SK-N-MC (cell line): ENCODE measurements around the gene PLEKHA7.

Experiments
- DNase-seq: peaks from one replicate; pipeline ENCODE4 v3.0.0-alpha.2; 2011; ENCODE audit warnings: low read depth, low spot score
- H3K27ac ChIP-seq: fragments of 200-600 bp; sonication (generic); 2 replicates; pipeline ENCODE4 v1.5.1; 2016; ENCODE audit warnings: mixed run types
- H3K36me3 ChIP-seq: fragments of 200-600 bp; sonication (generic); 2 replicates; pipeline ENCODE4 v1.6.1; 2017; ENCODE audit warnings: antibody characterized with exemption, low read length, mixed read lengths; ENCODE audit not compliant: insufficient read depth
- H3K4me3 ChIP-seq: fragments of 200-600 bp; sonication (generic); 2 replicates; pipeline ENCODE4 v1.5.1; 2016
- H3K9ac ChIP-seq: fragments of 200-600 bp; sonication (generic); 2 replicates; pipeline ENCODE4 v1.8.0; 2017; ENCODE audit warnings: mixed run types, mixed read lengths; ENCODE audit not compliant: insufficient read length
- H3K9me3 ChIP-seq: fragments of 200-600 bp; sonication (generic); 2 replicates; pipeline ENCODE4 v1.6.1; 2017; ENCODE audit warnings: low read depth, mild to moderate bottlenecking, antibody characterized with exemption, low read length, moderate library complexity, mixed read lengths
- EZH2 ChIP-seq: fragments of 200-600 bp; sonication (generic); IDR thresholded peaks from one replicate; pipeline ENCODE4 v1.6.1; 2017; ENCODE audit warnings: antibody characterized with exemption
- FOXP2 ChIP-seq: optimal IDR thresholded peaks from 2 replicates; pipeline ENCODE3; 2011; ENCODE audit warnings: mild to moderate bottlenecking, moderate library complexity; ENCODE audit not compliant: insufficient read depth; ENCODE audit errors: extremely low read length, control extremely low read depth
- POLR2AphosphoS5 ChIP-seq: IDR thresholded peaks from 2 replicates; pipeline ENCODE4 v1.6.1; 2012; ENCODE audit warnings: mild to moderate bottlenecking, low read depth, low read length, borderline replicate concordance

The PLEKHA7 gene

DNA sequence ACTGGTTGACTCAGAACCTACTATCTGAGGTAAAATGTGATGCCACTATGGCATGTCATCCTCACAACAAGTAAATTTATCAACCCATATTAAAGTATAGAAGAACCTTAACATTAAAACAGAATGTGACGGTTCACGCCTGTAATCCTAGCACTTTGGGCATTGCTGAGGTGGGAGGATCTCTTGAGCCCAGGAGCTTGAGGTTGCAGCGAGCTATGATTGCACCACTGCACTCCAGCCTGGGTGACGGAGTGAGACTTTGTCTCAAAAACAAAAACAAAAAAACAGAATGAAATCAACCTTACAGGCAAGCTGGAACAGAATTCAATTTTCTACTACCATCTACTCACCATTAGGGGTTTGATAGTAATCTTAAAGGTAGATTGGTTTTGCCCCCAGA, 86.2 kb downstream of the PLEKHA7 start:
- Histone ChIP-seq H3K9me3 (no peaks in the 10 kb centered on the region), H3K27ac (no peak overlapping the region), H3K4me3 (no peak overlapping the region), H3K36me3 (no peaks in the 10 kb centered on the region), H3K9ac (no peak overlapping the region)
- TF ChIP-seq FOXP2: no peak
- TF ChIP-seq POLR2AphosphoS5: no peak
- TF ChIP-seq EZH2: no peak
- no peak for DNase-seq

DNA sequence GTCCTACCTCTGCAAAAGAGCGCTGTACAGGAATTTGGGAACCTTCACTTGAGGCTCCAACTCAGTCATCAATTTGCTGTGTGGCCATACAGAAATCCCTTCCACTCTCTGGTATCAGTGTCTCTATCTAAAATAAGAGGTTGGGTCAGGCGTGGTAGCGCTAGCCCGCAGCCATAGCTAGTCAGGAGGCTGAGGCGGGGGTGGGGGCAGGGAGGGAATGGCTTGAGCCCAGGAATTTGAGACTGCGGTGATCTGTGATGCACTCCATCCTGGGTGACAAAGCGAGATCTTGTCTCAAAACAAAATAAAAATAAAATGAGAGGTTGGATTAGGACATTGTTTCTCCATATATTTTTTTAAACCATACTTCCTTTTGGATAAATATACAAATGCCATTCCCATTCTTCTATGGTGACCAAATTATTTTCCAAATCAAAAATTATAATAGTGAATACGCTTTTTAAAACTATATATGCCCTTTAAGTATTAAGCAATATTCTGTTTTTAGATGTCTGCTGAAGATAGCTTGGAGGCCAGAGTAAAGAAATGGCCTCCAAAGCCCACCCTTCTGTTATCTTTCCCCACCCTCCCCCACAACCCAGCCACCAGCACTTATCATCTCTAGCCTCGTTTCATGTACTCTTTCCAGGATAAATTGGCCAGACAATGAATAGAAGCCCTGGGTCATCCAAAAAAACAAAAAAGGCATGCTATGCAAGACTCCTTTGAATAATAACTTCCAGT, 87.2 kb downstream of the PLEKHA7 start:
- no peak for DNase-seq
- no peaks in the 10 kb centered on the region for H3K36me3 ChIP-seq
- TF ChIP-seq POLR2AphosphoS5 (no peak), EZH2 (no peak), FOXP2 (no peak)
- no peak overlapping the region for H3K4me3 ChIP-seq
- no peaks in the 10 kb centered on the region for H3K9me3 ChIP-seq
- no peak overlapping the region for H3K9ac ChIP-seq
- no peak overlapping the region for H3K27ac ChIP-seq

DNA sequence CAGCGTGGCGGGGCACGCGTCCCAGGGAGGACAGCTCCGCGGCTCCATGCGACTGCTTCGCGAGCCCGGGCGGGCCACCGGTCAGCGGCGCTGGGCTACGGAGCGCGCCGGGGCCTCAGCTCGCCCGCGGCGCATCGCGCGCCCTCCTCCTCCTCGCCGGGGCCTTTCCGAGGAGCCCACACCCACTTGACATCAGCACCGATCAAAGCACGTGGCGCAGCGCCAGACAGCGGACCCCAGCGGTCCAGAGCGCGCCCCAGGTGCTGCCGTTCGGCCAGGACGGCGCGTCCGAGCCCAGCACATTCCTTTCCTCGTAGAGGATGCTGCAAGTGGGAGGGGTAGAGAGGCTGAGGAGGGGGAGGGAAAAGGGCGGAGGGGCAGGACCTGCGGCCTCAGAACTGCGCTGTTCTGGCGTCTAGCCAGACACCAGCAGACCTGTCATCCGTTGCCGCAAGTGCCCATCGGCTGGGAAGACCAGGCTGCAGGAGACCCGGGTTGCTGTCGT, 88.6 kb downstream of the PLEKHA7 start:
- Histone ChIP-seq H3K36me3 (no peaks in the 10 kb centered on the region), H3K27ac (no peak overlapping the region), H3K9me3 (no peaks in the 10 kb centered on the region), H3K9ac (no peak overlapping the region), H3K4me3 (no peak overlapping the region)
- no peak for DNase-seq
- TF ChIP-seq FOXP2: no peak
- no peak for TF ChIP-seq POLR2AphosphoS5
- no peak for TF ChIP-seq EZH2

DNA sequence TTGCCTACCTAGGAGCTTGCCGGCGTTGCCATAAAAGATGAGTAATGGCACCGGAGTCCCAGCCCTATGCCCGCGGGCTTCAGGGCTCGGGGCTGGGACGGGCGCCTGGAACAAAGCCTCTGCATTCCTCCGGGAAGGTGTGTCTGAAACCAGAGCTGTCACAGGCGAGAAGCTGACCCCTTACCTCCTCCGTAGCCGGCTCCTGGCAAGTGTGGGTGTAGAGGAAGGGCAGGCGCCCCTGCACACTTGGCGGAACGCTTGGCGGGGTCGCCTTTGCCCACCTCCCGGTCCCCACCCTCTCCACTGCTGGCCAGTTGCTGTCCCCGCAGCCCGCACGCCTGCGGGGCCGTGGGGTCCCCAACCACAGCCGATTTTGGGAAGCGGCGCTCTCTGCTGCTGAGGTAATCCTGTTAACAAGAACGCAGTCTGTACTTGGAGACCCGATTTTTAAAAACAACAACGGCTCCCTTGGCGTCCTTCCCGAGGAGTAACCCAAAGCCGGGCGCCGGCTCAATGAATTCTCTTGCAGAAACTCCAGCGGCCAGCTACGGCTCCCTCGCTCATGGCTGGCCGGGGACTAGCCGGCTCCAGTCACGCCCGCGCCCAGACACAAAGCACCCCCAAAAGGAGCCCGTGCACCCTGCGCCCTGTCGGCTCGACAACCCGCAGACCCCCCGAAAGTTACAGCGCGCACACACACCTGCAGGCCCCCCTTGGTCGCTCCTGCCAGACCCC, 89.2 kb downstream of the PLEKHA7 start:
- Histone ChIP-seq H3K4me3 (no peak overlapping the region), H3K9me3 (no peaks in the 10 kb centered on the region), H3K36me3 (no peaks in the 10 kb centered on the region), H3K27ac (no peak overlapping the region), H3K9ac (no peak overlapping the region)
- TF ChIP-seq POLR2AphosphoS5 (no peak), FOXP2 (no peak), EZH2 (no peak)
- DNase-seq: no peak

DNA sequence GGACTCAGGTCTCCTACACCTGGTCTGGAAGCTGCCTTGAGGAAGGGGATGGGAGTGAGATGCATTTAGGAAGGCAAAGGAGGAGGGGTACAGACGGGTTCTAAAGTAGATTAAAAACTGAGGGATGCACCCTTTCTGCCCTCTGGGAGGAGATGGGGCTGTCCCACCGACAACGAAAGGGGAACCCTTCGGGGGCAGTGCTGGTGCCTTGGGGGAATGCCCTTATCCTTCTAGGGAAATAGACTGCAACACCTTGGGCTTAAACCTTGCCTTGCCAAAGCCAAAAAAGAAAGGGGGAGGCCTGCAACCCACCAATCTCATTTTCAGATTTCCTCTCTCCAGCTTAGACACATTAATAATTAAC, 89.8 kb downstream of the PLEKHA7 start:
- Histone ChIP-seq H3K9ac (no peak overlapping the region), H3K9me3 (no peaks in the 10 kb centered on the region), H3K27ac (no peak overlapping the region), H3K36me3 (no peaks in the 10 kb centered on the region), H3K4me3 (no peak overlapping the region)
- TF ChIP-seq EZH2 (no peak), FOXP2 (no peak), POLR2AphosphoS5 (no peak)
- no peak for DNase-seq

DNA sequence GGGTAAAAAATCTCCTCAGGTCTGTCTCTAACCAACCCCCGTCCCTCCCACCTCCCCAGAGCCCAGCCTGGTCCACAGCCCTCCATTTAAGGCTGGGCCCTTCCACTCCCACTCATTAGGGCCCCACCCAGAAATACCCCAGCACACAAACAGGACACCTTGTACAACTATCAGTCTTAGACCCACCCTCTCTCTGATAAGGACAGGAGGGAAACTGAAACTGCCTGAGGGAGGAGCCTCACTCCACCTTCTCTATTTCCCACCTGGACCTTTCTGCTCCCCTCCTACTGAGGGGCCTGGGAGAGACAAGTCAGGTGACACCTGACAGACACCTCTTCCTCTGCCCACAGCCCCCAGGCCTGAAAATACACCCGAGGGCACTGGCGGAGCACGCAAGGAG, 90.2 kb downstream of the PLEKHA7 start:
- Histone ChIP-seq H3K4me3 (no peak overlapping the region), H3K27ac (no peak overlapping the region), H3K9ac (no peak overlapping the region), H3K9me3 (no peaks in the 10 kb centered on the region), H3K36me3 (no peaks in the 10 kb centered on the region)
- no peak for DNase-seq
- TF ChIP-seq EZH2: no peak

DNA sequence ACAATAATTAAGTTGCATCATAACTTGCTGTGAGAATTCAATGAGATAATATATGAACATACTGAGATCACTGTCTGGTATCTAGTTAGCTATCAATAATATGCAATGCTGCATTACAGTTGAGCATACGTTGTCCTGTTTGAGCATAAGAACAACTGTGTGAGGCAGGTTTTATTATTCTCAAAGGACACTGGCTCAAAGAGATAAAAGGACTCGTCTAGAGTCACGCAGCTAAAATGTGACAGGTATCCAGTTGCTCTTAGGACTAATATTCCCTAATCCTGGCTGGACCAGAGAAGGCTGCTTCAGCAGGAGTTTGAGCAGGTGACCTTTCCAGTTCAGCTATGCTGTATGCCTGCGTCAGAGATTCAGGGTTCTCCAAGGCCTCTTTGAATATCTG, 92.5 kb downstream of the PLEKHA7 start:
- TF ChIP-seq EZH2 (no peak), POLR2AphosphoS5 (no peak), FOXP2 (no peak)

DNA sequence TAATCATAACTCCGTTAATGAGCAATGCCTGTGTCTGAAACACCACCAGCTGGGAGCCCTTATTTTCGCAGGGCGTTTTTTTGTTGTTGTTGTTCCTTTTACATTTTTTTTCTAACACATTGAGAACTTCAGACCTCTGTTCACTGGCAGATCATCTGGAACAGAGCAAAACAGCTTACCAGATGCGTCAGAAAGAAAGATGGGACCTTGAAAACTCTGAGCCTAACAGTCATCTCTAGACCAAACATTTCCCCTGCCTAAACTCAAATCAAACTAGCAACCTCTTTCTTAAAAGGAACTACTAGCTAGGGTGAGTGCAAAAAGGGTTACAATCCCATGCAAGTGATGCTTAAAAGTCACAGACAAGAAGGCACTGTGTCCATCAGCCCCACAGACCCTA, 93.2 kb downstream of the PLEKHA7 start:
- TF ChIP-seq EZH2: no peak
- TF ChIP-seq FOXP2: no peak
- TF ChIP-seq POLR2AphosphoS5: no peak
- Histone ChIP-seq H3K9me3 (no peaks in the 10 kb centered on the region), H3K4me3 (no peak overlapping the region), H3K27ac (no peak overlapping the region), H3K36me3 (no peaks in the 10 kb centered on the region), H3K9ac (no peak overlapping the region)
- DNase-seq: no peak

More for the DNA sequence above, 92.5 kb downstream of the PLEKHA7 start:
- H3K27ac ChIP-seq: no peak overlapping the region
- DNase-seq: no peak
- no peak overlapping the region for H3K4me3 ChIP-seq
- H3K36me3 ChIP-seq: no peaks in the 10 kb centered on the region
- no peak overlapping the region for H3K9ac ChIP-seq
- H3K9me3 ChIP-seq: no peaks in the 10 kb centered on the region
